ENCODE results near the gene GALC.
A peak's percentile ranks its signal among the peaks of the same experiment; 100 is the strongest.

Gene GALC

GRCh38 chr14:87955501-87955900 lies 37.5 kb downstream of the GALC start:
- no peak for DNase-seq (ENCODE audit: low spot score)

DNA sequence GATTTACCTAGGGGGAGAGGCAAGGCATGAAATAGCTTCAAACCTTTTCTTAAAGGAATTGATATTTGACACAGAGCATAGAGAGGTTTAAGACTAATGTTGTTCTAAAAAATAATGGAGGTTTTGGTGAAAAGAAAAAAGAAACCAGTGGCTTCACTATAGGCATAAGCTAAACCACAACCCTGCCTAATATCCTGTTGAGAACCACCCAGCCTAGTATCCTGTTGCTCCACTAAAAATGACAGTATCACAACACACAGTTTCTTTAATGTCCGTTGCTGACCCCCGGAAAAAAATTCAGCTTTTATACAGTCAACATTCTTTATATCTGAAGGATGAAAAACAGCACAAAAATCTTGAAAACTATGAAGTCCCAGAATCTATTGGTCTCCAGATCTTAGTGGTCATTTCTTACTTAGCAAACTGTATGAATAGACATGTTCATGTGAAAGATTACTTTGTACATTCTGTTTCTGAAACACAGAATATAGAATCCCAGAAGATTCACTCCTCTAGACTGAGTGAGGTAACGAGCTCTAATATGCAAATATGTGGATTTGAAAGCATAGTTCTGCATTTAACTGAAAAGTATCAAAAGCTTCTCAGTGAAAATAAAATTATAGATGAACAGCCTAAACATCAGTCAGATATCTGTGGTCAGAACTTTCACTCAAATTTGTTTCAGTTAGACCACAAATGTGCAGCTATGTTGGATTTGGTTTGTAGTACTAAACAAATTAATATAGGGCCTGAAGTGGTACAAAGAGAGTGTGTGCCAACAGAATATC lies 40.5 kb downstream of the GALC start:
- no peak for DNase-seq (ENCODE audit: low spot score)

GRCh38 chr14:87944987-87945604 lies 47.9 kb downstream of the GALC start:
- DNase-seq (ENCODE audit: low spot score) = peak; percentile 46

DNA sequence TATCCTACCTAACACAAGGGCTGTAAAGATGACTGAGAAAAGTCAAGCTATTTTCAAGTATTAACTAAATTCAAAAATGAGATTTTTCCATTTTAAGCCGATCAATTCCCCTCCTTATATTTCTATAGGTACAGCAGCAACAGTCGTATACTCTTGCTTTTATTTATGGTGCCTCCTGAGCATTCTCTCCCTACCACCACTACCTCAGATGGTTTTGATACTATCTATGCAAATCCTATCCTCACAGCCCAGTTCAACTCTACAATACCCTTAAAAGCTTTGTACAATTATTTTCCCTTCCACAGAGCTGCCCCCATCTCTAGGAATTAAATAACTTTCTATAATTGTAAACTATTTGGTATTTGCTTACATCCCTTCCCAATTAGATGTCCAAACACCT lies 52.1 kb downstream of the GALC start:
- no peak for DNase-seq (ENCODE audit: low spot score)

GRCh38 chr14:87940382-87940781 lies 52.6 kb downstream of the GALC start:
- no peak for DNase-seq (ENCODE audit: low spot score)

- no peak for DNase-seq (ENCODE audit: low spot score)
These were observed 57.1 kb downstream of the GALC start for GRCh38 chr14:87935886-87936285.

DNA sequence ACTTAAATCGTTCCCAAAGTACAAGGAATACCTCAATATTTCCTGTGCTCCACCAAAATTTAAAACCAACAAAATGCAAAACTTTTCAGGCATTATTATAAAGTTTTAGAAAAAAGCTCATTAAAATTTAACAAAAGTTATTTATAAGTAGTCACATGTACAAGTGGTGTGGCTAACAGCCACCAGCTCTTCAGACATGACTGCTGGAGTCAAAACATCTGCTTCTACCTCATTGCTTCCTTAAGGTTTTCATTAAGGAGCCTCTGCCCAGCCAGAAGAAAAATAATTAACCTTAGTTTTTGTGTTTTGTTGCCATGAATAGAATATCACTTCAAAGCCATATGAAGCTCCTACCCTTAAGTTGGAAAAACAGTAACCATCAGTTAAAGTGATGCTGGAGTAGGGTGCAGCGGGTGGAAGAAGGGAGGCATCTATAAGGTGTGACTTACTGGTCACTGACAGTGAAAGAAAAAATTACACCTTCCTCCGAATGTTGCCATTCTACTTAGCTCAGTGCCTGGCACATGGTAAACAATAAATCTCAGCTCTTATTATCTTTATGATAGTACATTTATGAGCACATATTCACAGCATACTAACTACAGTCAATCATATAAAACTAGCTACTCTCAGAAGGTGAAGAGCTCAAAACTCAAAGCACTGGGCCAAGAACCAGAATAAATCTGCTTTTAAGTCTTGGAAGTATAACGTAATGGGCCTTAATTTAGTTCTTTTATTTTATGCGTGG lies 57.7 kb downstream of the GALC start:
- DNase-seq (ENCODE audit: low spot score) = no peak

GRCh38 chr14:87934185-87934584 lies 58.8 kb downstream of the GALC start:
- no peak for DNase-seq (ENCODE audit: low spot score)

- no peak for DNase-seq (ENCODE audit: low spot score)
These were observed 76.1 kb downstream of the GALC start for GRCh38 chr14:87916886-87917275.

DNA sequence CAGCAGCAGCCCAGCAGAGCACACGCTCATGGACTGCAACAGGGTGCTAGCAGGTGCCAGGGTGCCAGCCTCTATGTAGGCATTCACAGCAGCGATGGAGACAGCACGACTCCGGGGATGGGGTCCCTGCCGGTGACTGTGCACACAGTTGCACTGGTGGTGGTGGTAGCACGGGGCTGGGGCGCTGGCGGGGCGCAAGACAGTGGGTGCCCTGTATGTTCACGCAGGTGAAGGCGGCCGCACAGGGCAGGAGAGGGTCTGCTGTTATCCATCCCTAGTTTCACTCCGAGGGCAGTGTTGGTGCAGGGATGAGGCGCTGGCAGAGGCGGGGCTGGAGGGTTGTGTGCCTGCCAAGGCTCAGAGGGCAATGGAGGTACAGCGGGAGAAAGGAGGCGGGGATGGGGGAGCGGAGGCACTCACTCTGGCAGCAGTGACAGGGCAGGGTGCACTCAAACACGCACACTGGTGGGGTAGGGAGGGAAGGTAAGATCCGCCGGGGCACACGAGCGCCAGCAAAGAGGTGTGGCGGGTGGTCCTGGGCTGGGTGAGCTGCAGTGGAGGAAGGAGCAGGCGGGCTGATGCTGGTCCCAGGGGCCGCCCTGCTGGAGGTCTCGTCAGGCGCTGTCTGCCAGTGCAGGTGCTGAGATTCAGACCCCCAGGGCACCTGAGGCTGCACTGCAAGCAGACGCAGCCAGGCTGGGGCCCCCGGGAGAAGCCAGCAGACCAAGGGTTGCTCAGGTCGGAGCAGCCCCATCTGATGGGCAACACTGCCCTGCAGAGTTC lies 76.7 kb downstream of the GALC start:
- no peak for DNase-seq (ENCODE audit: low spot score)

DNA sequence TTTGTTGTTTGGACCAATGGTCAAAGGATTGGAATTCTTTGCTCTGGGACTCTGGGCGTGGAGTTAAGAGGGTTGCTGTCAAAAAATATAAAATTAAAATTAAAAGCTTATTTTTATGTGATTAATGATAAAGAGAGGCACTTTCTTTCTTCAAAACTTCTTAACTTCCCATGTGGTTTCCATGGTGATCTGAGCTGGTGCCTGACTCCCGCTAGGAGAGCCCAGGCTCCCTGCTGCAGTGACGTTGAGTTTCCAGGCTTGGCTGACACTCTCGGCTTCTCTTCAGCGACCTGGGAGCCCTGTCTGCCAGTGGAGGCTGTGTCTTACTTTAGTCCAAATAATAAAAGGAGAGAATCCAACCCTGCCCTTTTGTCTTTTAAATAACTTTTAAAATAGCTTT lies 84.4 kb downstream of the GALC start:
- peak; percentile 7 for DNase-seq (ENCODE audit: low spot score)

DNA sequence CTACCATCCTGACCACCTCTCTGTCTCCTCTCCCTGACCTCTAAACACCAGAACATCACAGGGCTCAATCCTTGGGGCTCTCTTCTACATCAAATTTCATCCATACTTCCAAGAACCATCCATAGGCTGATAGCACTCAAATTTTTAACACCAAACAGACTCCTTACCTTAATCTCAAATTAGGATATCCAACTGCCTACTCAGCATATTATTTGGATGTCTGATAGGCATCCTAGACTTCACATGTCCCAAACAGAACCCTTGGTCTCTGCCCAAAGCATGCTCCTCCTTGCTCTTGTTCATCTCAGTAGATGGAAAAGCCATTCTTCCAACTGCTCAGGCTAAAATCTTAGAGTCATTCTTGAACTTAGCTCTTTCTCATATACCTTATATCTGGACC lies 91.3 kb downstream of the GALC start:
- DNase-seq (ENCODE audit: low spot score) = no peak

GRCh38 chr14:87901236-87901635 lies 91.7 kb downstream of the GALC start:
- no peak for DNase-seq (ENCODE audit: low spot score)

DNA sequence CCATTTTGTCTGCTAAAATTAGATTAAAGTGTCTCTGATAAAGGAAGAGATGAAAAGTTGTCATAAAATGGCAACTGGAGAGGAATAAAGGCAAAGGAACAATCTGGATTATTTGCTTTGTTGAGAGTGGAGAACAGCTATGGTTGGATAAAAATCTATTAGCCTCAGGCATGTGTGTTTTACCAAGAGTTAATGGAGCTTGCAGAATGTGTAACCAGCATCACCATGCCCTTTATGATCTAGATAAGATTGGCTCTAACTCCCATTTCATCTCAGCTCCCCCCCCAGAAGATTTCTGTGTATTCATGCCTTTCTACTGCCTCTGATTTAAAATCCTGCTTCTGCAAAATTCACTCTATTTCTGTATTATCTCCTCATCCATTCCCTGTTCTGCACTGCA lies 93.8 kb downstream of the GALC start:
- DNase-seq (ENCODE audit: low spot score) = no peak

DNA sequence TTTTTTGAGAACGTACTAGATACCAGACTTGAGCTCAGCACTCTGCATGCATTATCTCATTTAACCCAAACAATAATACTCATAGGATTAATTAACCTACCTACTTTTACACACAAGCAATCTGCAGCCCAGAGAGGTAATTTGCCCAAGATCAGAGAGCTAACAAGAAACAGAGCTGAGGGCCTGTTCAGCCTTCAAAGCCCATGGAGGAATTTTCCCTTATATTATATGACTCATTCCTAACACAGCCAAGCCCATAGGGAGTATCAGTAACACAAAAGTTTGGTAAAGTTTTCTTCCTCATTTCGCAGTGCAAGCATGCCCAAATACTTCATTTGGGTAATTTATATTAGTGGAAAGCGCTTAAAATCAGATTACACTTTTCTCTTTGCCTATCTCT lies 94.7 kb downstream of the GALC start:
- DNase-seq (ENCODE audit: low spot score) = no peak

DNA sequence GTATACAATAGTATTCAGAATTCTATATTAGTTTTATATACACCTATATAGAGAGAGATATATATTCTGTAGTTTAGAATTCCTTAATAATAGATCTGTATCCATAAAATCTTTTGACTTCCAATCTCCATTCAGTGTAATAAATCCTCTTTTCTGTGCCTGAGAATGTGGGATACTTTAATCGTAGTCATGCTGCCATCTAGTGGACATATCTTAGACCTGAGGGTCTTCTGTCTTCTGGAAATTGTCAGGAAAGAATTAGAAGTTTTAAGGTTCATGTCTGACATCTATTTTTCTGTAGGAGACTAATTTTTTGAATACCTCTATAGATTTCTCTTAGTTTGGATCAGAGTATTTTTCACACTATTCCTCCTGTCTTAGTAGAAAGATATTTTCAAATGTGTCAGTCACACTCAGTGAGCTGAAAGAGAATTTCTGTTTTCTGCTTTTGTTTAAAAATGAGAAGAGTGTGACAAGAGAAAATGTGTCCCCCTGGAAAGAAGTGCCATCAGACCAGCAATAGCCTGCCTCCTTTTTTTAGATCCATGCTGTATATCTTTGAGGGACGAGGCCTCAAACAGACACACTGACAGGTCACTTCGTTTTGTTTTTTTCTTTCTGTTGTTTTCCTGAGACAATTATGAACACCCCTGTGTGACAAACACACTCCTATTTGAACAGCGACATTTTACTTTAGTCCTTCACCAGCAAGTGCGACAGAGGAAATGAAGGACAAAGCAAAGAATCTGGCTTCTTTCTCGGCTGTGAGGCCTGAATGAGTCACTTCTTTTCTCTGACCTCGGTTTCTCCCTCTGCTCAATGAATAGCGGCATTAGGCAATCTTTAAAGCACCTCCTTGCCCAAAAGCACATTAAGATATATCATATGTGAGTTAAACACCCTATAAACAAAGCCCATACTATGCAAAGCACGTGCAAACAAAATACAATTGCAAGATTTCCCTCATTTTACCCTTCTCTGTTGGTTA lies 96.3 kb downstream of the GALC start:
- peak; percentile 53 for DNase-seq (ENCODE audit: low spot score)

- no peak for DNase-seq (ENCODE audit: low spot score)
These were observed 98.1 kb downstream of the GALC start for GRCh38 chr14:87894920-87895319.

DNA sequence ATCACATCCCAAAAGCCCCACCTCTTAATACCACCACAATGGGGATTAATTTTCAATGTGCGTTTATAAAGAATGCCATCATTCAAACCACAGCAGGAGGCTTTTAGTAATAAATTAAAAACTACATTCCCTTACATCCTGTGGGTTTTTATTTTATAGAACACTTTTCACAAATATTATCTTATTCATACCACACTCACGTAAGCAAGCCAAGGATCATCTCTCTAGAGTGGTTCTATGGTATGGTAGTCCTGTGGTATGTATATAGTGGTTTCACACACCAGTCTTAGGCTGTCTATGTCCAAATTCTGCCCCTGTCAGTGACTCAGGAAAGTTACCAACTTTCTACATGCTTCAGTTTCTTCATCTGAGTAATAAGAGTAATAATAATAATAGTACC lies 100.2 kb downstream of the GALC start:
- no peak for DNase-seq (ENCODE audit: low spot score)

- no peak for DNase-seq (ENCODE audit: low spot score)
These were observed 104.6 kb downstream of the GALC start for GRCh38 chr14:87888136-87888999.

GRCh38 chr14:87883750-87884149 lies 109.2 kb downstream of the GALC start:
- DNase-seq (ENCODE audit: low spot score) = no peak

Measured in putamen (tissue), 1 donor.